Measurements from ENCODE around the gene NSUN2. TPM values are rescaled to one million over a fixed set of nuclear protein-coding genes. Genes with fewer than 3 reads are reported as not detected.
"Not testable (repeated sequence)": the region's sequence is repeated elsewhere in the genome, so short reads cannot be mapped to it uniquely, and the experiment has no call there.

Gene NSUN2
- total RNA-seq, 1 donor, result 39.4 TPM

- H3K9me3 ChIP-seq (ENCODE audit: low read depth, low read length), result no peaks in the 10 kb centered on the region
- no peaks in the 10 kb centered on the region for H3K36me3 ChIP-seq (ENCODE audit: insufficient read depth, low read length)
- no peaks in the 10 kb centered on the region for H3K27me3 ChIP-seq (ENCODE audit: insufficient read depth, low read length)
- no peak overlapping the region for H3K4me3 ChIP-seq (ENCODE audit: insufficient read depth, low read length)
- no peak overlapping the region for H3K27ac ChIP-seq (ENCODE audit: low read depth, low read length)
- DNase-seq (ENCODE audit: insufficient read length, low spot score, missing footprints), result no peak
- TF ChIP-seq, protein P1, sequence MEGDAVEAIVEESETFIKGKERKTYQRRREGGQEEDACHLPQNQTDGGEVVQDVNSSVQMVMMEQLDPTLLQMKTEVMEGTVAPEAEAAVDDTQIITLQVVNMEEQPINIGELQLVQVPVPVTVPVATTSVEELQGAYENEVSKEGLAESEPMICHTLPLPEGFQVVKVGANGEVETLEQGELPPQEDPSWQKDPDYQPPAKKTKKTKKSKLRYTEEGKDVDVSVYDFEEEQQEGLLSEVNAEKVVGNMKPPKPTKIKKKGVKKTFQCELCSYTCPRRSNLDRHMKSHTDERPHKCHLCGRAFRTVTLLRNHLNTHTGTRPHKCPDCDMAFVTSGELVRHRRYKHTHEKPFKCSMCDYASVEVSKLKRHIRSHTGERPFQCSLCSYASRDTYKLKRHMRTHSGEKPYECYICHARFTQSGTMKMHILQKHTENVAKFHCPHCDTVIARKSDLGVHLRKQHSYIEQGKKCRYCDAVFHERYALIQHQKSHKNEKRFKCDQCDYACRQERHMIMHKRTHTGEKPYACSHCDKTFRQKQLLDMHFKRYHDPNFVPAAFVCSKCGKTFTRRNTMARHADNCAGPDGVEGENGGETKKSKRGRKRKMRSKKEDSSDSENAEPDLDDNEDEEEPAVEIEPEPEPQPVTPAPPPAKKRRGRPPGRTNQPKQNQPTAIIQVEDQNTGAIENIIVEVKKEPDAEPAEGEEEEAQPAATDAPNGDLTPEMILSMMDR (IDR thresholded peaks at IDR 0.05; ENCODE audit: extremely low read depth, low read depth, low read length), result no peak
- no peaks in the 10 kb centered on the region for H4K20me1 ChIP-seq (ENCODE audit: insufficient read depth, low read length)
- no peaks in the 10 kb centered on the region for H3K4me1 ChIP-seq (ENCODE audit: insufficient read depth, low read length)
- no peaks in the 10 kb centered on the region for H3K79me2 ChIP-seq (ENCODE audit: insufficient read depth, low read length)
- no peak overlapping the region for H3K4me2 ChIP-seq (ENCODE audit: insufficient read depth, low read length)
- H2AFZ ChIP-seq (ENCODE audit: low read length), result no peak overlapping the region
Observed at GRCh38 chr5:6572086-6572824, 60.6 kb downstream of the NSUN2 start.

DNA sequence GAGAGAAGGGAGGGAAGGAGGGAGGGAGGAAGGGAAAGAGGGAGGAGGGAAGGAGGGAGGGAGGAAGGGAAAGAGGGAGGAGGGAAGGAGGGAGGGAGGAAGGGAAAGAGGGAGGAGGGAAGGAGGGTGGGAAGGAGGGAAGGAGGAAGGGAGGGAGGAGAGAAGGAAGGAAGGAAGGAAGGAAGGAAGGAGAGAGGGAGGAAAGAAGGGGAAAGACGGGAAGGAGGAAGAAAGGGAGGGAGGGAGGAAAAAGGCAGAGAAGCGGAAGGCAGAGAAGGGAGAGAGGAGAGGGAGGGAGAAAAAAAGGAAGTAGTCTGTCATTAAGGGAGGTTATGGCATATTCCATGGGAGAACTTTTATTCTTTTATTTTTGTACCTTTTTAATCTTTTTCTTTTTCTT lies 61.2 kb downstream of the NSUN2 start:
- not testable (repeated sequence) for H4K20me1 ChIP-seq (ENCODE audit: insufficient read depth, low read length); H3K9me3 ChIP-seq (ENCODE audit: low read depth, low read length); H3K36me3 ChIP-seq (ENCODE audit: insufficient read depth, low read length); H2AFZ ChIP-seq (ENCODE audit: low read length); H3K27me3 ChIP-seq (ENCODE audit: insufficient read depth, low read length); H3K4me2 ChIP-seq (ENCODE audit: insufficient read depth, low read length); H3K27ac ChIP-seq (ENCODE audit: low read depth, low read length); H3K4me1 ChIP-seq (ENCODE audit: insufficient read depth, low read length); H3K4me3 ChIP-seq (ENCODE audit: insufficient read depth, low read length); H3K79me2 ChIP-seq (ENCODE audit: insufficient read depth, low read length); DNase-seq (ENCODE audit: insufficient read length, low spot score, missing footprints)

DNA sequence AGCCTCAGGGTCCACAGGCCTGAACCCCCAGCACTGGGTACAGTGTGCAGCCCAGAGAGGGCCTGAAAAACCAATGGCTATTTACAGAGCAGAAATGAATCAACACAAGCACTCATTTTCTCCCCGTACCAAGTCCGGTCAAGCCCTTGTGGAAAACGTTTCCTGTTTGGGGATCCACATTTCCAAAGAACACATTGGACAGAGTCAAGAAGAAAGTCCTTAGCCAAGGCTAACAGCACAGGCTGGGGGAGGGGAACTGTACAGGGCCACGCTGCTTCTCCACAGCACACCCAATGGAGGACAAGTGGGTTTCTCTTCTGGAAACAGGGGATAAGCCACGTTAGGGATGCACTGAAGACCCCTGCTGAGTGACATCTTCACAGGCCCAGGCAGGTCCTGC lies 62.3 kb downstream of the NSUN2 start:
- H3K9me3 ChIP-seq (ENCODE audit: low read depth, low read length), result no peaks in the 10 kb centered on the region

DNA sequence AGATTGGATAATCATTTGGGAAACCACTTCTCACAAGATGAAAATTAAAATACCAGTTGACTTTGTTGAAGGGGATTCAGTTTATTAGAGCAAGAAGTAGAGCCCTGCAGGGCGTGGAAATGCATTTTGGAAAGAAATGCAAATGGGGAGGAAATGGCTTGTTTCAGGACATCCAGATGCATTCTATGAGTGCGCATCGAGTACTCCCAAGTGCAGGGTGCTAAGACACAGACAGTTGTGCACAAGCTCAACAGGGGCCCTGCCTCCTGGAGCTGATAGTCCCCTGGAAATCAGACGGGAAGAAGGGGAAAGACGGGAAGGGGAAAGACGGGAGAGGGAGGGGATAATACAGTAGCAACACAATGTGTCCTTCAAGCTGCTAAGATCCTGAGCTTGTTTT lies 64.0 kb downstream of the NSUN2 start:
- Histone ChIP-seq H3K4me3 (ENCODE audit: insufficient read depth, low read length) (no peak overlapping the region), H3K27me3 (ENCODE audit: insufficient read depth, low read length) (no peaks in the 10 kb centered on the region), H3K79me2 (ENCODE audit: insufficient read depth, low read length) (no peaks in the 10 kb centered on the region), H3K4me2 (ENCODE audit: insufficient read depth, low read length) (no peak overlapping the region), H3K4me1 (ENCODE audit: insufficient read depth, low read length) (no peaks in the 10 kb centered on the region), H3K36me3 (ENCODE audit: insufficient read depth, low read length) (no peaks in the 10 kb centered on the region), H4K20me1 (ENCODE audit: insufficient read depth, low read length) (no peaks in the 10 kb centered on the region), H3K27ac (ENCODE audit: low read depth, low read length) (no peak overlapping the region), H2AFZ (ENCODE audit: low read length) (no peak overlapping the region), H3K9me3 (ENCODE audit: low read depth, low read length) (no peaks in the 10 kb centered on the region)
- TF ChIP-seq, protein P1 (IDR thresholded peaks at IDR 0.05; ENCODE audit: extremely low read depth, low read depth, low read length), result no peak
- DNase-seq (ENCODE audit: insufficient read length, low spot score, missing footprints), result no peak

More for the DNA sequence above, 62.3 kb downstream of the NSUN2 start:
- no peaks in the 10 kb centered on the region for H3K79me2 ChIP-seq (ENCODE audit: insufficient read depth, low read length)
- H3K4me1 ChIP-seq (ENCODE audit: insufficient read depth, low read length), result no peaks in the 10 kb centered on the region
- H2AFZ ChIP-seq (ENCODE audit: low read length), result peak overlapping the region; percentile 9
- no peaks in the 10 kb centered on the region for H3K36me3 ChIP-seq (ENCODE audit: insufficient read depth, low read length)
- DNase-seq (ENCODE audit: insufficient read length, low spot score, missing footprints), result no peak
- no peak overlapping the region for H3K27ac ChIP-seq (ENCODE audit: low read depth, low read length)
- no peak overlapping the region for H3K4me3 ChIP-seq (ENCODE audit: insufficient read depth, low read length)
- H3K4me2 ChIP-seq (ENCODE audit: insufficient read depth, low read length), result no peak overlapping the region
- H3K27me3 ChIP-seq (ENCODE audit: insufficient read depth, low read length), result no peaks in the 10 kb centered on the region
- H4K20me1 ChIP-seq (ENCODE audit: insufficient read depth, low read length), result no peaks in the 10 kb centered on the region
- TF ChIP-seq, protein P1 (IDR thresholded peaks at IDR 0.05; ENCODE audit: extremely low read depth, low read depth, low read length), result no peak

Data from osteoblast (primary cell).